GM04503 (cell line): Measurements from ENCODE around the gene VPS37C.
"Not testable (repeated sequence)": the region's sequence is repeated elsewhere in the genome, so short reads cannot be mapped to it uniquely, and the experiment has no call there.

Experiments used
- DNase-seq: peaks from one replicate; pipeline ENCODE4 v3.0.0-alpha.2; 2012; ENCODE audit warnings: low read depth

Gene VPS37C

DNA sequence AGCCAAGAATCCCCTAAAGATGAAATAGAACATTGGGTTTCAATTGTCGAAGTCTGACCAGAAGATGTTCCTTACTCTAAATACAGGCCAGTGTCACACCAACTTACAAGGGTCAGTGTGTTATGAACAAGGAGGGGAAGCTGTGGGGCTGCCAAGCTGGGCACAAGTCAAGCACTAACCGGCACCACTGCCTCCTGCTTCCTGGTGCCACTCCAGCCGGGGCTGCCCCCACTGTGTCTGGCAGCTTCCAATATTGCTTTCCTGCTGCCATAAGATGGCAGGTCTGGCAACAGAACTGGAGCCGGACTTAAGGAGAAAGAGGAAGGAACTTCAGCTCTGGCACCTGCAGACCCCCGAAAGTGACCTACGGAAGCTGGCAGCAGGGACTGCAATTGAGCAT lies 13.7 kb upstream of the VPS37C start:
- no peak for DNase-seq

DNA sequence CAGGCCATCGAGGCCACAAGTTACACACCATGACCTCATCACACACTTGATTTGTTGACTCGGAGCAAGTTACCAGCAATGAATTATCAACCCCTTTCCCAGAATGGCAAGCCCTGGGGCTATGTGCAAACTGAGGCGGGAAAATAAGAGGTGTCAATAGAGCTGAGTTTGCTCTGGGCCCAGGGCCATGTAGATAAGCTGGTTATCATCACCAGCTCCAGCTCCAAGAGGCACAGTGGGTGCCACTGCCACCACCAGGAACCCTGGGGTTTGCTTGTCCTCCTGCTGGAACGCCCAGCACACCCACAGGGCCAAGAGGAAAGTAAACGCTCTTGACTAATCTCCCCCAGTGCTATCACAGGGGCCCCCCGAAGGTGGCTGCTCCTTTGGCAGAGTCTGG lies 13.0 kb upstream of the VPS37C start:
- no peak for DNase-seq

DNA sequence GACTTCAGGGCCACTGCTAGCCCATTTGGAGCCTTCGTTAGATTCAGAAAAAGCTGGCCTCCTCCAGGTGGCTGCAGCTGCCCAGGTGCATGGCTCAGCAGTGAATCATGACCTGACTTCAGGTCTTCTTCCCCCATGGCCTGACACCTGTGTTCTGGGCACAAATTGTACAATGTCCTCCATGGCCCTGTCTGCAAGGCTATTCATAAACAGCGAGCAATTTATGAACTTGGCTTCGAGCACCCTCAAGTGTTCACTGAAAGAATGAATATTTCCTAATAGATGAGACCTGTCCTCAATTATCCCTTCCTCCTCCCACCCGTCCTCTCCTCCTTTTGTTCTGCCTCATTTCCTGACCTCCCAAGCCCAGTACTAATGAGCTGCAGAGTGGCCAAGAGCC lies 12.2 kb upstream of the VPS37C start:
- DNase-seq: no peak

DNA sequence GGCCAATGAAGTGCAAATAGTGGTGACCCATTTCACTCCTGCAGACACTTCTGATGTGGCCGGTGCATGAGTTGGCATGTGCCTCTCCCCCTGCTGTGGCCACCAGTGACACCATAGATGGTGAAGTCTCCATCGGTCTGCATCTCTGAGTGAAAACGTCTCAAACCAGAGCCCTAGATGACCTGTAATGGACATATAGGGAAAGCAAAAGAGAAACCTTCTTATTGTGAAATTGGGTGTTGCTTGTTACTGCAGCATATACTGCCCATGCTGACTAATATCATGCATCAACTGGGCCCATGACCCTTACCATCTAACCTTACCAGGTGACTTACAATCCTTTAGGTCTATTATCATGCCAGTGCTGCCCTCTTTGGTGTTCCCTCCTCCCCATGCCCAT lies 11.7 kb upstream of the VPS37C start:
- DNase-seq: no peak

DNA sequence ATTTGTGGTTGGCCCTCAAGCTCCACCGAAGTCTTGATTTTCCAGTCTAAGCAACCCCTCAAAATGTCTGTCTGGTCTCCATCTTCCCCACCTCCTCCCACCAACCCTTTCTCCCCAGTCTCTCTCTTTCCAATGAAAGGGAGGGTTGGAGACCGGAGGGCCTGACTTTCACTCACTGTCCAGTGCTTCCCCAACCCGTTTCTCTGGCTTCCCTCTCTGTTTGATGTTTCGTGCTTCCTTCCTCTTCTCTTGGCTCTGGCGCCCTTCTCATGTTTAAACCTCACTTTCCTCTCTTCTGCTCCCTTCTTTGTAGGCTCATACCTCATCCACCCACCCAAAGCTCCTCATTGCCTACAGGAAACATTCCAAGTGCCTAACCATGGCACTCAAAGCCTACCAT lies 11.1 kb upstream of the VPS37C start:
- no peak for DNase-seq

DNA sequence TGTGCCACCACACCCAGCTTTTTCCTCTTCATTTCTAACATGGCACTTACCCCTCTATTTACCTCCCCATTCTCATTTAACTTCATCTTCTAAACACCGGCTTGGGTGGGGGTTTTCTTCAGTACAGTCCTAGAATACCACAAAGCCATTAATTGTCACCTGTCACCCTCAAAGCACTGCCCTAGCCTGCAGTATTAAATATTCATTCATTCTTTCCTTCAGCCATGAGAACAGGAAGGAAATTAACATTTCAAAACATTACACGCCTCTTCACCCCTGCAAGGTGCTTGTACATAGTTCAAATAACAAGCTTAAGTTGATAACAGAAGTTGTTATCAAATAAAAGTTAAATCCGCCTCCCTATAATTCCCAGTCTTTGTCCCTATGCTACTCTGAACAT lies 10.7 kb upstream of the VPS37C start:
- DNase-seq: no peak

DNA sequence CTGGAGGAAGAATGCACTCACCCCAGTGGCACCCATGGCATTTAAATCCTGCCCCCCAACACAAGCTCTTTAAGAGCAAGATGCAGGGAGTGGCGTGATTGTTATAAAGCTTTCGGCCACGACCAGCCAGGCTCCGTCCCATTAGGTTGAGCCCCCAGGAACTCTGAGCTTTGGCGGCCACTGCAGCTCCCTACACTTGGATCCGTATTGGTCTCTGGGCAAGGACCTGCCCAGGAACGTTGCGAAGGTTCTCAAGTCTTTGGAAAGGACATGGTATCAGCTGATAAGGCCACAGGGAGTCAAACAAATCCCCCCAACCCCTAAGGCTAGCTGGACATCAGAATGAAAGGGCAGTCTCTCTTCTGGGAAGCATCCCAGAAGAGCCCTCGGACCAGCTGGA lies 9.3 kb upstream of the VPS37C start:
- no peak for DNase-seq

DNA sequence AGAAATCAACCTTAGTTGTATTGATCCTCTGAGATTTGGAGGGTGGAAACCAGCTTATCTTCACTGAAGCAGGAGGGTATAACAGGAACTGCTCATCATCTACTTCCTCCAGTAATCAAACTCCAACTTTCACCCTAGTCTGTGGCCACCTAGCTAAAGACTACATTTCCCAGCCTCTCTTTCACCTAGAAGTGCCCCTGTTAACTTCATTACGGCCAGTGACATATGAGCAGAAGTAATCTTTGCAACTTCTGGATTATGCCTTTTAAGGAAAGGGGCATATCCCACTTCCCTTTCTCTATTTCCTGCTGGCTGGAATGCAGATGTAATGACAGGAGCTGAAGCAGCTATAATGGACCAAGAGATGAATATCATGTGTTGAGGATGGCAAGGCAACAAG lies 7.6 kb upstream of the VPS37C start:
- DNase-seq: no peak

DNA sequence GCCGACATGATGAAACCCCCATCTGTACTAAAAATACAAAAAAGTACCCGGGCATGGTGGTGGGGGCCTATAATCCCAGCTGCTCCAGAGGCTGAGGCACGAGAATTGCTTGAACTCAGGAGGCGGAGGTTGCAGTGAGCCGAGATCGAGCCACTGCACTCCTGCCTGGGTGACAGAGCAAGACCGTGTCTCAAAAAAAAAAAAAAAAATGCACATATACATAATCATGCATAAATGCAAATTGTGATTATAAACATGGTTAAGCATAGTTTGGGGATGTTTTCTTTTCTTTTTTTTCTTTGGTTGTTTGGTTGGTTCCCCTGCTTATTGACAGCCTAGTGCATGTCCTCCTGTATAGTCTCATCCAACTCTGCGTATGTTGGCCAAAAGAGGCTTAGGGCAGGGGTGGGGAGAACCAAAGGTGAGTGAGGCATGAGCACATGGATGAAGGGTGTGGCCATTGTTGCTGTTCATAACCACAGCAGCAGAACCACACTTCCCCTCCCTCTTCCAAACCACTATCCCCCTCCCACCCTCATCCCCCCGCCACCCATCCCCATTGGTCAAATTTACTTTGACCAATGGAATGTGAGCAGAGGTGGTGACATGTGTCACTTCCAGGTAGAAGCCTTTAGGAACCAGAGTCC lies 6.9 kb upstream of the VPS37C start:
- no peak for DNase-seq

DNA sequence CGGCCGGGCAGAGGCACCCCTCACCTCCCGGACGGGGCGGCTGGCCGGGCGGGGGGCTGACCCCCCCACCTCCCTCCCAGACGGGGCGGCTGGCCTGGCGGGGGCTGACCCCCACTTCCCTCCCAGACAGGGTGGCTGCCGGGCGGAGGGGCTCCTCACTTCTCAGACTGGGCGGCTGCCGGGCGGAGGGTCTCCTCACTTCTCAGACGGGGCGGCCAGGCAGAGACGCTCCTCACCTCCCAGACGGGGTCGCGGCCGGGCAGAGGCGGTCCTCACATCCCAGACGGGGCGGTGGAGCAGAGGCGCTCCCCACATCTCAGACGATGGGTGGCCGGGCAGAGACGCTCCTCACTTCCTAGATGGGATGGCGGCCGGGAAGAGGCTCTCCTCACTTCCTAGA lies 5.1 kb upstream of the VPS37C start:
- not testable (repeated sequence) for DNase-seq

DNA sequence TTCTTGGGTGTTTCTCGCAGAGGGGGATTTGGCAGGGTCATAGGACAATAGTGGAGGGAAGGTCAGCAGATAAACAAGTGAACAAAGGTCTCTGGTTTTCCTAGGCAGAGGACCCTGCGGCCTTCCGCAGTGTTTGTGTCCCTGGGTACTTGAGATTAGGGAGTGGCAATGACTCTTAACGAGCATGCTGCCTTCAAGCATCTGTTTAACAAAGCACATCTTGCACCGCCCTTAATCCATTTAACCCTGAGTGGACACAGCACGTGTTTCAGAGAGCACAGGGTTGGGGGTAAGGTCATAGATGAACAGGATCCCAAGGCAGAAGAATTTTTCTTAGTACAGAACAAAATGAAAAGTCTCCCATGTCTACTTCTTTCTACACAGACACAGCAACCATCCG lies 4.6 kb upstream of the VPS37C start:
- DNase-seq: not testable (repeated sequence)

DNA sequence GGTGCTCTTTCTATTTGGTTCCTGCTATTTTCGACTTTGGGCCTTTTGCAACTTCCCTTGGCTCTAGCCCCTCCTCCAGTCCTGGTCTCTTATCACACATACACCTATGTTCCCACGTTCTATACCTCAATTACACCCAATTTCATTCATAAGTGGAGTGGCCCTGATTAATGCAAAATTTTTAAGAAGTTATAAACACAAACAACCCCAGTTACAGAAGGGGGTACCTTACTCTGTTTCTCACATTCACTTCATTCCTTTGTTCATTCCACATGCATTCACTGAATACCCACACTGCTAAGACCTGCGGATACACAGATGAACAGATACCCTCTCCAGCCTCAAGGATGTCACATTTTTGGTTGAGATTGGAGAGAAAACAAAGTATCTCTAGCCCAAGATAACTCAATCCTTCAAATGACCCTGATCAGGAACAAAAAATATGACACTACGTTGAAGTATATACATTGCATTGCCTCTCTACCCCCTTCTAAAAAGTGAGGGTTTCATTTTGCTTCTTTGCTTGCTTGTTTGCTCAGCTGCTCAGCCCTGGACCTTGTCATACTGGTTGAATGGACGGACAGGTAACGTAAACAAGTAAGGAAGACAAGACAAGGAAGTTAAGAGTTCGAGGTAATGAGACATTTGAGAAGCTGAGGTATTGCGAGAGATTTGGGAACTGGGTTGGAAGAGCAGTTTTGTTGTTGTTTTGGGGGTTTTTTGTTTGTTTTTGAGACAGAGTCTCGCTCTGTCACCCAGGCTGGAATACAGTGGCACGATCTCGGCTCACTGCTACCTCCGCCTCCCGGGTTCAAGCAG lies 3.6 kb upstream of the VPS37C start:
- no peak for DNase-seq

DNA sequence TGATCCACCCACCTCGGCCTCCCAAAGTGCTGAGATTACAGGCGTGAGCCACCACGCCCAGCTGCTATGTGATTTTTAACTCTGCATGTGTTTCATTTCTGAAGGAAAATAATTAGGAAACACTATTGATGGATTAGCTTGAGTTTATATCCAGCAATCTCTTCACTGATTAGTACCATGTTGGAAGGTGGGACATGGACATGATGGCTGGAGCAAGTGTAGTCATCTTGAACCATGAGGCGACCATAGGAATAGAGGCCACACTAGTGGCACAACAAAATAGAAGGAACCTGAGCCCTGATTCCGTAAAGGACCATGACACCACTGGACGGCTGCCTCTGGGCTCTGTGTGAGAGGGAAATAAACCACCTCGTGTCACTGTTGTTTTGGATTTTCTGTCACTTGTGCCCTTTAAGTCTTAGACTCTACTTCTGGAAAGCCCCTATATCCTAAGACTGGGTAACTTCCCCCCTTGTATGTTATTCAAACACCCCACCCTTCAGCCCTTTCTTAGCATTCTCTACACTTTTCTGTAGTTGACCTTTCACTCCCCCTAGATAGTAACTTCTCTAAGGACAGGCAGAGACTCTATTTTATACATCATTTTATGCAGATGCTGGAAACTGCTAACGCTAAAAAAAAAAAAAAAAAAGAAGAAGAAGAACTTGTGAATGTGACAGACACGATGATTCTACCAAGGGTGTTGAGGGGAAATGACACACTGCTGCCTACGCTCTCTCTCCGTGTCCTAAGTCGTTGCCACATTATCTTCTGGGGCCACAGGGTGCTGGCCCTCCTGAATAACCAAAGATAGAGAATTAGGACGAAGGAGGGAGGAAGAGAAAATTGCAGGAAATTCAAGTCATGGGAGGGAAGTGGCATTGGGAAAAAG lies 2.7 kb upstream of the VPS37C start:
- DNase-seq: no peak

DNA sequence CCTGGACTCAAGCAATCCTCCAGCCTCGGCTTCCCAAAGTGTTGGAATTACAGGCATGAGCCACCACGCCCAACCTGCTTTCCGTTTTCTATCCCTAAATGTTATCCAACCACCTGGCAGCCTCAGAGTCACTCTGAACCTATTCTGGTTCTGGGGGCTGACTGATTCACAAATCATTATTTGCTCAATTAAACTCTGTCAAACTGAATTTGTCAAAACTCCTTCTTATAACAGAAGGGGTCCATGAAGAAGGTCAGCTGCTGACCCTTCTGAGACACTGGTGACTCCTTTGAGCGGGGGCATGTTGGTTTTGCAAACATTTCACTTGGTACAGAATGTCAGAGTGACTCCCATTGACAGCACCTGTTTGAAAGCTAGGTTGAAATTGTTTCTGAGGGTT lies 1.8 kb upstream of the VPS37C start:
- no peak for DNase-seq

DNA sequence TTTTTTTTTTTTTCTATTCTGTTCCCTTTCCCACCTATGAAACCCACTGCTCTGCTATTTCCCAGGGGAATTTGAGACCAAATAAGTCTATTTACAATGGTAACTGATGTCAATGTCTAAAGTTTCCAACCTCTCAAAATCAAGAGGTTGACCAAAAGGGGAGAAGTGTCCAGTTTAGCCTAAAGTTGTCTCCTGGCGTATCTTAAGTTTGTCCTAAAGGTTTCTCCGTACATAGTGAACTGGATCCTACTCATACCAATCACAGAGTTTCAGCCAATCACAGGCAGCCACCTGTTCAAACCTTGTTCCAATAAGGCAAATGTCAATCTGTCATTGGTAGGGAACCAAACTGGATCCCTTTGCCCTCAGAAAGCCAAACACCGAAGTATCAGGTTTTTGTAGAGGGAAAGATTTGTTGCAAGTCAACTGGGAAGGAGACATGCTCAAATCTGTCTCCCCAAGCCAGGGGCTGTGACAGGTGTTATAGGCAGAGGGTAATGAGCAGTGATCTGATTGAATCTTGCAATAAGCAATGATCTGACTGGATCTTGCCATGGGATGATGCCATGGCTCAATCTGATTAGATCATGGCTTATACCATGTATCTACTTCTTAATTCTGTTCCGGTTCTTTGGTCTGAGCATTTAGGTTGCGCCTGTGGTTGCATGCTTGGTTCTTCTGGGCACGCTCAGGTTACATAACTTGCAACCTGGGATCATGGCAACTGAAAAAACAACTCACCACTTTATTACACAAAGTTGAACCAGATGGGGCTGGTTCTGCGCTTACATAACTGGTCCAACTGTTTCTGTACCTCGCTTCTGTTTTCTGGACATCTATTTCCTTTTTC lies 1.1 kb upstream of the VPS37C start:
- no peak for DNase-seq

DNA sequence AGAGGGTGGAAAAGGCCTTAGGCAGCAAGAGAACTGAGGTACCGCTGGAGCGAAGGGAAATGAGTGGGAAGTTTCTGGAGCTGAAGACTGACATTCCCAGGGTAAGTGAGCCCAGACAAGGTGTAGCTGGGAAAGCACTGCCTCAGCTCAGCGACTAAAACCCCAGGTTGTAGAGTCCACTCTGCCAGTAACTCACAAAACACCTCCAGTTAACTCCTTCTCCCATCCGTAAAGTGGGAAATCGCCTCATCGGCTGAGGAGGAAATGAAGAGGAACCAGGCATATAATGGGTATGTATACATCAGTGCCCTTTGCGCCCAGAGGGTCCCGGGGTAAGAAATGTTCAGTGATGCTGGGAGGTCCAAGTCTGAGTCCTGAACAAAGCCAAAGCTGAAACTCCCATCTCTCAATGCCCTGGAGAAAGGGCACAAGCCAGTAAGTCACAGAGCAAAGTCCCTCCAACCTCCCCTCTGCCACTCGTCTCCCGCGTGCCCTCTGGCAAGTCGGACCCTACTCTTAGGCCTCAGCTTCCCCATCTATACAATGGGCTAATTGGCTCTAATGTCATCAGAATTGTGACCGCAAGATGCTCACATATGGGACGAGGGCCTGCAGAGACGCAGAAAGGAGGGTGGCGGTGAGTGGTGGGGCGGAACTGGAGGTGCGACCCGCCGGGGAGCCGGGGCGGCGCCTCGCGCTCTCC lies 588 bp downstream of the VPS37C start:
- DNase-seq: no peak

DNA sequence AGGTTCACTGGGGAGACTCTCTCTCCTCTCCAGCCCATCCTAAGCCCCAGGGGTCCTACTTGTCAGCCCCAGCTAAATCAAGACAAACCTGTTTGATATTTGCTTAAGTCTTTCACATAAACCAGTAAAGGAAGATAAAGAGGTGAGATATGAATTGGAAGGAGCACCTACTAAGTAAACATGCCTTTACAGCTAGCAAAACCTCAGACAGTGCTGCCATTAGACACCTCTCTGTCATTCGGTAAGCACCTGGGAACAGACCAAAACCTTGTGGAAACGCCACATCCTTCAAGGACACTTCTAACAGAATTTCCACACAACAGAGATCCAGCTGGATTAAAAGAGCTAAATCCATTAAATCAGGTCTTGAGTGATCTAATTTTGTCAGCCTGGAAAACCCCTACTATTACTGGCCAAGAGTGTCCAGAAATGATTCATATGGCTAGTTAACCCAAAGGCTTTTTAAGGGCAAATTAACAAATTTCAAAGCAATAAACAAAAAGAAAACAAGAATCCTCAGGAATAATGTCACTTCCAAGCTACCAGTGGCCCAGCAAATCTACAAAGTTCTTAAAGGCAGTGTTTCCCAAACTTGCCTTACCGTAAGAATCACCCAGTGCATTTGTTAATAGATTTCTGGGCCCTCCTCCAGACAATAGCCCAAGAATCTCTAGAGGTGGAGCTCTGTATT lies 2.4 kb downstream of the VPS37C start:
- peak; percentile 71 for DNase-seq

DNA sequence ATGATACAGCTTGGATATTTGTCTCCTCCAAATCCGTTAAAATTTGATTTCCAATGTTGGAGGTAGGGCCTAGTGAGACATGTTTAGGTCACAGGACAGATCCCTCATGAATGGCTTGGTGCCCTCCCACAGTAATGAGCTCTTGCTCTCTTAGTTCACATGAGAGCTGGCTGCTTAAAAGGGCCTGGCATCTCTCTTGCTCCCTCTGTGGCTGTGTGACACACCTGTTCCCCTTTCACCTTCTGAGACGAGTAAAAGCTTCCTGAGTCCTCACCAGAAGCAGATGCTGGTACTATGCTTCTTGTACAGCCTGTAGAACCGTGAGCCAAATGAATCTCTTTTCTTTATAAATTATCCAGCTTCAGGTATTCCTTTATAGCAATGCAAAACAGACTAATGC lies 3.5 kb downstream of the VPS37C start:
- DNase-seq: no peak

DNA sequence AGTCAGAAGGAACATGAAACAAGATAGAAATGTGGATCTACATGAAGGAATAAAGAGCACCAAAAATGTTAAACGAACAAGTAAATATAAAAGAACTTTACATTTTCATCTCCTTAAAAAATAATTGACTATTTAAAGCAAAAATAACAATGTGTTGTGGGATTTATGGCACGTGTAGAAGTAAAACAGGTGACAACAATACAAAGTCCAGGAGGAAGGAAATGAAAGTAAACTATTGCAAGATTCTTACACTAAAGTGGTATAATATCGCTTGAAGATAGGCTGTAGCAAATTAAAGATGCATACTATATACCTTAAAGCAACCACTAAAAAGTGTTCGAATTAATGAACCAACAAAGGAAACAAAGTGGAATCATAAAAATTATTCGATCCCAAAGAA lies 5.5 kb downstream of the VPS37C start:
- no peak for DNase-seq

DNA sequence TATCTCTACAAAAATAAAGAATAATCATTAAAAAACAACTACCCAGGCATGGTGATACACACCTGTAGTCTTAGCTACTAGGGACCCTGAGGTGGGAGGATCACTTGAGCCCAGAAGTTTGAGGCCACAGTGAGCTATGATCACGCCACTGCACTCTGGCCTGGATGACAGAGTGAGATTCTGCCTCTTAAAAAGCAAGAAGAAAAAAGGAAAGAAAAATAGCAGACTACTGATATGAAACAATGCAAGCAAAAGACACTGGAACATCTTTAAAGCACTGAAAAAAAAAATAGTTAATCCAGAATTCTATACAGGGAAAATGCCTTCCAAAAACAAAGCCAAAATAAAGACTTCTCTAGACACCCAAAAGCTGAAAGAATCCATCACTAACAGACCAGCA lies 5.9 kb downstream of the VPS37C start:
- no peak for DNase-seq

DNA sequence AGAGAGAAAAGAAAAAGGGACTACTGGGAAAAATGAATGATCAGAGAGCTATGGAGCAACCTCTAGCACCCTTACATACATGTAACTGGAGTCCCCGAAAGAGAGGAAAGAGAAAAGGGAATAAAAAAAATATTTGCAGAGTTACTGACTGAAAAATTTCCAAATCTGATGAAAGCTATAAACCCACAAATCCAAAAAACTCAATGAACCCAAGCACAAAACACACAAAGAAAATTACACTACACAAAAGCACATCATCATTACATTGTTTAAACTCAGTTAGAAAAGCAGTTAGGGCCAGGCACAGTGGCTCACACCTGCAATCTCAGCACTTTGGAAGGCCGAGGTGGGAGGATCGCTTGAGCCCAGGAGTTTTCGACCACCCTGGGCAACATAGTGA lies 6.7 kb downstream of the VPS37C start:
- no peak for DNase-seq
